Neural progenitor cell (in vitro differentiated cells): ENCODE measurements around the gene MOV10L1. TPM values are rescaled to one million over a fixed set of nuclear protein-coding genes. Genes with fewer than 3 reads are reported as not detected.
A peak's percentile ranks its signal among the peaks of the same experiment; 100 is the strongest.

Experiments
- DNase-seq: peaks from one replicate; pipeline ENCODE4 v3.0.0-alpha.2; 2016; ENCODE audit warnings: low spot score
- H2AFZ ChIP-seq: fragments of 200-600 bp; sonication (generic); replicated peaks from 2 replicates; pipeline ENCODE4 v1.6.1; 2016; ENCODE audit warnings: antibody characterized with exemption
- H3F3A ChIP-seq: fragments of 200-600 bp; sonication (generic); 2 replicates; pipeline ENCODE4 v1.6.1; 2016; ENCODE audit warnings: antibody characterized with exemption, low read depth
- H3K27ac ChIP-seq: fragments of 200-600 bp; sonication (generic); 2 replicates; pipeline ENCODE4 v1.5.1; 2016; ENCODE audit warnings: mild to moderate bottlenecking
- H3K27me3 ChIP-seq: fragments of 200-600 bp; sonication (generic); 2 replicates; pipeline ENCODE4 v1.6.1; 2016; ENCODE audit warnings: mild to moderate bottlenecking, moderate library complexity
- H3K36me3 ChIP-seq: fragments of 200-600 bp; sonication (generic); 2 replicates; pipeline ENCODE4 v1.5.1; 2016
- H3K4me1 ChIP-seq: fragments of 200-600 bp; sonication (generic); 2 replicates; pipeline ENCODE4 v1.6.1; 2016; ENCODE audit warnings: mixed run types
- H3K4me2 ChIP-seq: fragments of 200-600 bp; sonication (generic); 2 replicates; pipeline ENCODE4 v1.6.1; 2016
- H3K4me3 ChIP-seq: fragments of 200-600 bp; sonication (generic); 2 replicates; pipeline ENCODE4 v1.5.1; 2016
- H3K79me2 ChIP-seq: fragments of 200-600 bp; sonication (generic); 2 replicates; pipeline ENCODE4 v1.6.1; 2016; ENCODE audit warnings: low read depth
- H3K9ac ChIP-seq: fragments of 200-600 bp; sonication (generic); 2 replicates; pipeline ENCODE4 v1.6.1; 2016
- H3K9me3 ChIP-seq: fragments of 200-600 bp; sonication (generic); 2 replicates; pipeline ENCODE4 v1.5.1; 2016; ENCODE audit warnings: low read depth
- H4K20me1 ChIP-seq: fragments of 200-600 bp; sonication (generic); 2 replicates; pipeline ENCODE4 v1.6.1; 2016; ENCODE audit warnings: low read depth
- H3K27ac Mint-ChIP-seq: 3 replicates; pipeline ENCODE4 v1.8.0; 2021; ENCODE audit warnings: mixed read lengths
- H3K27me3 Mint-ChIP-seq: 2 replicates; pipeline ENCODE4 v1.8.0; 2022; ENCODE audit warnings: low read depth, mild to moderate bottlenecking, inconsistent platforms, moderate library complexity, mixed read lengths; ENCODE audit not compliant: insufficient read depth
- H3K36me3 Mint-ChIP-seq: 3 replicates; pipeline ENCODE4 v1.8.0; 2021; ENCODE audit warnings: mixed read lengths
- H3K4me1 Mint-ChIP-seq: 3 replicates; pipeline ENCODE4 v1.8.0; 2021; ENCODE audit warnings: mixed read lengths
- H3K4me3 Mint-ChIP-seq: 3 replicates; pipeline ENCODE4 v1.8.0; 2021; ENCODE audit warnings: mild to moderate bottlenecking, moderate library complexity, mixed read lengths
- H3K9me3 Mint-ChIP-seq: 3 replicates; pipeline ENCODE4 v1.8.0; 2020; ENCODE audit warnings: mixed read lengths
- CTCF ChIP-seq: fragments of 200-600 bp; sonication (generic); IDR thresholded peaks from 2 replicates; pipeline ENCODE4 v1.5.1; 2017; ENCODE audit warnings: antibody characterized with exemption, mild to moderate bottlenecking
- EZH2 ChIP-seq: fragments of 200-600 bp; sonication (generic); IDR thresholded peaks from 2 replicates; pipeline ENCODE4 v1.6.1; 2017; ENCODE audit warnings: antibody characterized with exemption, mild to moderate bottlenecking, moderate library complexity
- EZH2phosphoT487 ChIP-seq: fragments of 200-600 bp; sonication (generic); IDR thresholded peaks from 2 replicates; pipeline ENCODE4 v1.6.1; 2017; ENCODE audit warnings: antibody characterized with exemption
- total RNA-seq: library from RNA; depleted of rRNA; stranded (reverse); fragments of >200 nt; gene quantifications from 2 replicates; pipeline ENCODE4 v1.2.3, GENCODE V29; 2015; ENCODE audit warnings: low replicate concordance

MOV10L1 gene
- total RNA-seq, 1 donor from 2014 or later: not detected

- Mint-ChIP-seq H3K4me1 (peaks cover 11% of the 10 kb centered on the region), H3K27me3 (no peaks in the 10 kb centered on the region), H3K4me3 (no peak overlapping the region), H3K27ac (no peak overlapping the region), H3K9me3 (no peaks in the 10 kb centered on the region), H3K36me3 (peaks cover 5% of the 10 kb centered on the region)
- Histone ChIP-seq H2AFZ (no peak overlapping the region), H4K20me1 (peaks cover 54% of the 10 kb centered on the region), H3K4me3 (no peak overlapping the region), H3F3A (peaks cover 2% of the 10 kb centered on the region), H3K9me3 (no peaks in the 10 kb centered on the region), H3K27me3 (peaks cover 7% of the 10 kb centered on the region), H3K79me2 (peaks cover 26% of the 10 kb centered on the region), H3K9ac (no peak overlapping the region), H3K36me3 (no peaks in the 10 kb centered on the region), H3K4me1 (peaks cover 3% of the 10 kb centered on the region), H3K27ac (no peak overlapping the region), H3K4me2 (peak overlapping the region; percentile 66)
- DNase-seq: no peak
- TF ChIP-seq CTCF (no peak), EZH2phosphoT487 (no peak), EZH2 (no peak)
These were observed 100.0 kb downstream of the MOV10L1 start for GRCh38 chr22:50189849-50190181.

- peaks cover 58% of the 10 kb centered on the region for H4K20me1 ChIP-seq
- H3K36me3 ChIP-seq: no peaks in the 10 kb centered on the region
- no peaks in the 10 kb centered on the region for H3K27me3 Mint-ChIP-seq
- peak overlapping the region; percentile 66 for H3K4me2 ChIP-seq
- H3K4me1 Mint-ChIP-seq: peaks cover 10% of the 10 kb centered on the region
- peaks cover 5% of the 10 kb centered on the region for H3K36me3 Mint-ChIP-seq
- DNase-seq: peak; percentile 68
- peaks cover 3% of the 10 kb centered on the region for H3K4me1 ChIP-seq
- no peaks in the 10 kb centered on the region for H3K9me3 Mint-ChIP-seq
- H3K4me3 Mint-ChIP-seq: no peak overlapping the region
- no peak overlapping the region for H3K27ac ChIP-seq
- TF ChIP-seq CTCF (peak; percentile 44), EZH2phosphoT487 (no peak), EZH2 (no peak)
- H2AFZ ChIP-seq: no peak overlapping the region
- H3K4me3 ChIP-seq: peak overlapping the region; percentile 25
- H3F3A ChIP-seq: peaks cover 2% of the 10 kb centered on the region
- H3K27ac Mint-ChIP-seq: no peak overlapping the region
- H3K79me2 ChIP-seq: peaks cover 26% of the 10 kb centered on the region
- no peak overlapping the region for H3K9ac ChIP-seq
- H3K9me3 ChIP-seq: no peaks in the 10 kb centered on the region
- peaks cover 2% of the 10 kb centered on the region for H3K27me3 ChIP-seq
These were observed 100.6 kb downstream of the MOV10L1 start for GRCh38 chr22:50190182-50190940.

GRCh38 chr22:50190941-50191741 is 101.3 kb downstream of the MOV10L1 start:
- Histone ChIP-seq H3K27me3 (no peaks in the 10 kb centered on the region), H3F3A (peaks cover 2% of the 10 kb centered on the region), H2AFZ (no peak overlapping the region), H3K79me2 (peaks cover 24% of the 10 kb centered on the region), H4K20me1 (peaks cover 58% of the 10 kb centered on the region), H3K27ac (no peak overlapping the region), H3K9ac (no peak overlapping the region), H3K4me3 (peak overlapping the region; percentile 25), H3K9me3 (no peaks in the 10 kb centered on the region), H3K36me3 (no peaks in the 10 kb centered on the region), H3K4me2 (peak overlapping the region; percentile 66), H3K4me1 (peaks cover 3% of the 10 kb centered on the region)
- no peak for DNase-seq
- H3K4me3 Mint-ChIP-seq: peak overlapping the region; percentile 17
- H3K27me3 Mint-ChIP-seq: no peaks in the 10 kb centered on the region
- H3K4me1 Mint-ChIP-seq: peaks cover 9% of the 10 kb centered on the region
- TF ChIP-seq EZH2: no peak
- TF ChIP-seq EZH2phosphoT487: no peak
- TF ChIP-seq CTCF: no peak
- H3K9me3 Mint-ChIP-seq: no peaks in the 10 kb centered on the region
- H3K36me3 Mint-ChIP-seq: peaks cover 5% of the 10 kb centered on the region
- peak overlapping the region; percentile 69 for H3K27ac Mint-ChIP-seq
